Measurements from ENCODE around the gene SLC7A10. TPM values are rescaled to one million over a fixed set of nuclear protein-coding genes. Genes with fewer than 3 reads are reported as not detected.

The SLC7A10 gene
- total RNA-seq, result 0.41 TPM

- FAIRE-seq, result no peak
- DNase-seq (ENCODE audit: low spot score in 2 of 2), result peak in 1 of 2 donors; percentile 60
These were observed at the start of gene SLC7A10 for GRCh38 chr19:33225458-33225926. Gene SLC7A10 (minus strand): TSS chr19:33225850. CDS start chr19:33225703, 147 bp downstream.

- no peak for DNase-seq (ENCODE audit: low spot score in 2 of 2)
- FAIRE-seq, result no peak
These were observed 49.3 kb upstream of the SLC7A10 start for GRCh38 chr19:33274663-33275558.

GRCh38 chr19:33273881-33274662 is 48.4 kb upstream of the SLC7A10 start:
- DNase-seq (ENCODE audit: low spot score in 2 of 2) (no peak), FAIRE-seq (no peak)

- FAIRE-seq (no peak), DNase-seq (ENCODE audit: low spot score in 2 of 2) (no peak)
These were observed 47.6 kb upstream of the SLC7A10 start for GRCh38 chr19:33273065-33273736.

GRCh38 chr19:33271246-33272021 is 45.8 kb upstream of the SLC7A10 start:
- no peak for FAIRE-seq

GRCh38 chr19:33270769-33271168 is 45.1 kb upstream of the SLC7A10 start:
- DNase-seq (ENCODE audit: low spot score in 2 of 2) (no peak), FAIRE-seq (no peak)

More at GRCh38 chr19:33271246-33272021, 45.8 kb upstream of the SLC7A10 start:
- no peak for DNase-seq (ENCODE audit: low spot score in 2 of 2)

GRCh38 chr19:33269016-33269415 is 43.4 kb upstream of the SLC7A10 start:
- no peak for DNase-seq (ENCODE audit: low spot score in 2 of 2)
- no peak for FAIRE-seq

- no peak for FAIRE-seq
- no peak for DNase-seq (ENCODE audit: low spot score in 2 of 2)
These were observed 42.7 kb upstream of the SLC7A10 start for GRCh38 chr19:33268162-33268991.

- FAIRE-seq (no peak), DNase-seq (ENCODE audit: low spot score in 2 of 2) (no peak)
These were observed 42.1 kb upstream of the SLC7A10 start for GRCh38 chr19:33267706-33268105.

GRCh38 chr19:33266974-33267484 is 41.4 kb upstream of the SLC7A10 start:
- FAIRE-seq, result no peak
- no peak for DNase-seq (ENCODE audit: low spot score in 2 of 2)

GRCh38 chr19:33264881-33265445 is 39.3 kb upstream of the SLC7A10 start:
- DNase-seq (ENCODE audit: low spot score in 2 of 2), result no peak
- FAIRE-seq, result no peak

GRCh38 chr19:33263325-33264023 is 37.8 kb upstream of the SLC7A10 start:
- DNase-seq (ENCODE audit: low spot score in 2 of 2) (no peak), FAIRE-seq (no peak)

- FAIRE-seq (no peak), DNase-seq (ENCODE audit: low spot score in 2 of 2) (no peak)
These were observed 36.0 kb upstream of the SLC7A10 start for GRCh38 chr19:33261511-33262189.

- FAIRE-seq (no peak), DNase-seq (ENCODE audit: low spot score in 2 of 2) (no peak)
These were observed 35.2 kb upstream of the SLC7A10 start for GRCh38 chr19:33260628-33261418.

- FAIRE-seq, result no peak
- DNase-seq (ENCODE audit: low spot score in 2 of 2), result no peak
These were observed 33.9 kb upstream of the SLC7A10 start for GRCh38 chr19:33259539-33259938.

- FAIRE-seq, result no peak
- no peak for DNase-seq (ENCODE audit: low spot score in 2 of 2)
These were observed 32.2 kb upstream of the SLC7A10 start for GRCh38 chr19:33257828-33258227.

- DNase-seq (ENCODE audit: low spot score in 2 of 2) (no peak), FAIRE-seq (no peak)
These were observed 30.6 kb upstream of the SLC7A10 start for GRCh38 chr19:33256261-33256660.

All from frontal cortex (tissue), 4 donors.